Activated CD8-positive, alpha-beta memory T cell treated with anti-CD3 and anti-CD28 coated beads, Interleukin-2, amount 50 U/mL, for 24 hours (primary cell): ENCODE results near the gene ARID4B.
"Not testable (repeated sequence)": the region's sequence is repeated elsewhere in the genome, so short reads cannot be mapped to it uniquely, and the experiment has no call there.

Source experiments
- DNase-seq: peaks from one replicate; pipeline ENCODE4 v3.0.0-alpha.2; 2020; ENCODE audit errors: extremely low read depth

Gene ARID4B

DNA sequence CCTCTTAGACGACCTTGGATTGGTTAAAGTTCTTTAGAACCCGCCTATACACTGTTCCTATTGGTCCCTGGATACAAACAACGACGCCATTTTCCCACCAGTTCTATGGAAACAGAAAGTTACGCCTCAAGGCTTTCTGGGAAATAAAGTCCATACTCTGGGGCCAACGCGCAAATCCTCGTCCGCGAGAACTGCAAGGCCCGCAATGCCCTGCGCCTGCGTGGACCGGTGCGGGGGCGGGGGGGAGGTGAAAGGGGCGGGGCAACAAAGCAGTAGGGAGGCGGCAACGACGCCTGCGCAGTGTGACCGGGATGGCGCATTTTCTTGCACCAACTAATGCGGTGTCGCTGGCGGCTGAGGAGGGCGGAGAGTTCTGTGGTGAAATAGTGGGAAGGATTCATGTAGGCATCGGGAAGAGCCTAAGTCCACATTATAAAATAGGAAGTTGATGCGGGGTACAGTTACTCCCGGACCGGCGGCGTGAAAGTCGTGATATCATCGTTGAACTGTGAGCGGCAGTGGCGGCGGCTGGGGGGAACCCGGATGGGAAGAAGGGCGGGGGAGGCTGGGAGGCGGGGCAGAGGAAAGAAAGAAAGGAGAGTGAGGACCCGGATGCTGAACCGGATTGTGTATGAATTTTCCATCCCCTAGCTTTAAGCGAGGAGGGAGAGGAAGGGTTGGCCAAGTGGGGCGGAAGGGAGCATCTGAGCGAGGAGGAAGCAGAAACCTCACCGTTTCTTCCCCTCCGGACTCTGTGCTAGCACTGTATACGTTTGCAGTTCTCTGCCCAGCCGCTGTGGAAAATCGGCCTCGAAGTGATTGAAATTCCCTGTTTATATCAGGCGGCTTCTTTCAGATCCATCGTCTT is 526 bp upstream of the ARID4B start, which contains the start of gene GGPS1:
GGPS1 (plus strand) TSS at position 300 of the 868 bp plus-strand sequence. CDS start 6,695 bp downstream, outside the sequence.
- DNase-seq: peak; percentile 97

- DNase-seq: no peak
Measured at GRCh38 chr1:235326719-235327558, 1.0 kb downstream of the ARID4B start.

- no peak for DNase-seq
Measured at GRCh38 chr1:235325854-235326253, 2.1 kb downstream of the ARID4B start.

GRCh38 chr1:235325139-235325538 is 2.8 kb downstream of the ARID4B start:
- DNase-seq: no peak

DNA sequence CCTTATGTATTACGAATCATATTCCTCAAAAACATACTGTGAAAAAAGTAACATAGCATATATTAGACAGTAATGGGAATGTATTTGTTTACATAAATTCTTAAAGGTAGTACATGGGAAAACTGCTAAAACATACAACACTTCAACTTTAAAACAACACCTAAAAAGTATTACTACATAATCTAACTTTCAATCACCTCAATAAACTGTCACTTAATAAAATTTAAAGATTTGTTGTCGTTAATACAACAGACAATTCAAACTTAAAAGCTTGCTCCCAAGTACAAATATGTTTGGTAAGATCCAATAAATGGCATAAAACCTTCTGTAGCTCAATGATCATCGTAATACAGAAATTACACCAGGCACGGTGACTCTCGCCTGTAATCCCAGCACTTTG is 3.7 kb downstream of the ARID4B start:
- DNase-seq: no peak

DNA sequence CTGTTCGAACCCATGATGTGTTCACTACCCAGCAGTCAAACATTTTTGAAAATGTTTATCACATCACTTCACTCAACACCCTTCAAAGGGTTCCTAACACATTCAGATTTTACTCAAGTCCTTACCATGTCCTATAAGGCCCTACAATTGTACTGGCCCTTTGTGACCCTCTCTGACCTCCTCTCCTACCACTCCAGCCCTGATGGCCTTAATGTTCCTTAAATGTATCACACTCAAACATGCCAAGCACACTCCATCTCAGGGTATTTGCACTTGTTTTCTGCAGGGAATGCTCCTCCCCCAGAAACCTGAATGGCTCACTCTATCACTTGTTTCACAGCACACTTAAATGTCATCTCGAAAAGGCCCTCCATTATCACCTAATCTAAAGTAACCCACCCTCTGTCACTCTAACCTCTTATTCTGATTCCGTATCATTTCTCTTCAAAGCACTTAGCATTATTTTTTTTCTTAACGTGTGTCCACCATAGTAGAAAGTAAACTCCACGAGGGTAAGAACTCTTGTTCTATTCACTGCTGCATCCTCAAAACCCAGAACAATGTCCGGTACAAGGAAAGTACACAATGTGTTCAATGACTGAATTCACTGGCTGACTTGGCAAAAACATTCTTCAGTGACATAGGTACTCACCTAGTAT is 7.3 kb downstream of the ARID4B start:
- no peak for DNase-seq

DNA sequence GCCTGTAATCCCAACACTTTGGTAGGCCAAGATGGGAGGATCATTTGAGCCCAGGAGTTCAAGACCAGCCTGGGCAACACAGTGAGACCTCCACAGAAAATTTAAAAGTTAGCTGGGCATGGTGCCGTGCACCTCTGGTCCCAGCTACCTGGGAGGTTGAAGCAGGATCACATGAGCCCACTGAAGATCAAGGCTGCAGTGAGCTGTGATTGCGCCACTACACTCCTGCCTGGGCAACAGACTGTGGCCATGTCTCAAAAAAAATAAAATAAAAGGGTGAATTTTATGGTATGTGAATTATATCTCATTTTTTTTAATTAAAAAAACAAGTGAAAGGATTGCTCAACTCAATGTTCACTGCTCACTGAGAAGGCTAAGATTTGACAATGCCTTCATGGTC is 8.7 kb downstream of the ARID4B start:
- no peak for DNase-seq

GRCh38 chr1:235317168-235317567 is 10.8 kb downstream of the ARID4B start:
- no peak for DNase-seq

DNA sequence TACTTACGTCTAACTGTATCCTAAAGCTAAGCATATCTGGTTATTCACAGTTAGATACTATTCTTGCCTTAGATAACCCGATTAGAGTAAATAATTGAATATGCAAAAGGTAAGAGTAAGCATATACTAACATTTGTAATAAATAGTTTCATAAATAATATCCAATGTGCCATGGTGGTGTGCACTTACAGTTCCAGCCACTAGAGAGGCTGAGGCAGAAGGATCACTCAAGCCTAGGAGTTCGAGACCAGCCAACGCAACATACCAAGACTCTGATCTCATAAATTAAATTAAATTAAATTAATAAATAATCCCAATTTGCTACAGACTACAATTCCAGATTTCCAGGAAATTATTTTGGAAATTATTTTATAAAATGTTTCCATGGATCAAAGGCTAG is 12.2 kb downstream of the ARID4B start:
- no peak for DNase-seq

- no peak for DNase-seq
Measured at GRCh38 chr1:235315173-235315572, 12.8 kb downstream of the ARID4B start.

DNA sequence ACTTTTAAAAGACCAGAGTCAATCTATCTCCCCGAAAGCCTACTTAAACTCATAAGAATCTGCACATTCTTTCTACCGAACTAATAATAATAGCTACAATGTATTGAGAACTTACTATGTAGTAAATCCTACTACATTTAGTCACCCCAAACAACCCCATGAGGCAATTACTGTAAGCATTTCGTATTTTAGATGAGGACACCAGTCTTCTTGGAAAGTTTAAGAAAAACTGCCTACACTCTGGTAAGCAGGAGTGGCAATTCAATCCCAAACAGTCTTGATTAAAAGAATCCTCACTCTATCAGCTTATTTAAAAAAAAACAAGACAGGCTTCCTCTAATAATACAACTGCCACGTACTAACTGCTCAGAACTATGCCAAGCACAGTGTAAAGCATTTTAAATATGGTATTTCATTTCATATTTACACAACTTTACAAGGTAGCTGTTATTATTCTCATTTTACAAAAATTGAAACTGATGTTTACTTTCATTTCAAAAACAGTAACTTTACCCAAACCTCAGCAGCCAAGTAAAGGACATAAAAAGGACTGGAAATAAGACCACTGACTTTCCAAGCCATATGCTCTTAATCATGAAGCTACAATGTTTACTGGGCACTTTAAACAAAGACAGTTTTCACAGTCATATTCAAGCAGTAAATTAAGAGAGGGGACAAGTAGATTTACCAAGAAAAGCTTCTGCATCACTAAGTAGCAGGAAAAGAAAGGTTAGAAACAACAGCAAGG is 13.9 kb downstream of the ARID4B start:
- no peak for DNase-seq

- no peak for DNase-seq
Measured at GRCh38 chr1:235313262-235313661, 14.7 kb downstream of the ARID4B start.

DNA sequence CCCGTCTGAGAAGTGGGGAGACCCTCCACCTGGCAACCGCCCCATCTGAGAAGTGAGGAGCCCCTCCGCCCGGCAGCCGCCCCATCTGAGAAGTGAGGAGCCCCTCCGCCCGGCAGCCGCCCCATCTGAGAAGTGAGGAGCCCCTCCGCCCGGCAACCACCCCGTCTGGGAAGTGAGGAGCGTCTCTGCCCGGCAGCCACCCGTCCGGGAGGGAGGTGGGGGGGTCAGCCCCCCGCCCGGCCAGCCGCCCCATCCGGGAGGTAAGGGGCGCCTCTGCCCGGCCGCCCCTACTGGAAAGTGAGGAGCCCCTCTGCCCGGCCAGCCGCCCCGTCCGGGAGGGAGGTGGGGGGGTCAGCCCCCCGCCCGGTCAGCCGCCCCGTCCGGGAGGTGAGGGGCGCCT is 18.8 kb downstream of the ARID4B start:
- DNase-seq: not testable (repeated sequence)

DNA sequence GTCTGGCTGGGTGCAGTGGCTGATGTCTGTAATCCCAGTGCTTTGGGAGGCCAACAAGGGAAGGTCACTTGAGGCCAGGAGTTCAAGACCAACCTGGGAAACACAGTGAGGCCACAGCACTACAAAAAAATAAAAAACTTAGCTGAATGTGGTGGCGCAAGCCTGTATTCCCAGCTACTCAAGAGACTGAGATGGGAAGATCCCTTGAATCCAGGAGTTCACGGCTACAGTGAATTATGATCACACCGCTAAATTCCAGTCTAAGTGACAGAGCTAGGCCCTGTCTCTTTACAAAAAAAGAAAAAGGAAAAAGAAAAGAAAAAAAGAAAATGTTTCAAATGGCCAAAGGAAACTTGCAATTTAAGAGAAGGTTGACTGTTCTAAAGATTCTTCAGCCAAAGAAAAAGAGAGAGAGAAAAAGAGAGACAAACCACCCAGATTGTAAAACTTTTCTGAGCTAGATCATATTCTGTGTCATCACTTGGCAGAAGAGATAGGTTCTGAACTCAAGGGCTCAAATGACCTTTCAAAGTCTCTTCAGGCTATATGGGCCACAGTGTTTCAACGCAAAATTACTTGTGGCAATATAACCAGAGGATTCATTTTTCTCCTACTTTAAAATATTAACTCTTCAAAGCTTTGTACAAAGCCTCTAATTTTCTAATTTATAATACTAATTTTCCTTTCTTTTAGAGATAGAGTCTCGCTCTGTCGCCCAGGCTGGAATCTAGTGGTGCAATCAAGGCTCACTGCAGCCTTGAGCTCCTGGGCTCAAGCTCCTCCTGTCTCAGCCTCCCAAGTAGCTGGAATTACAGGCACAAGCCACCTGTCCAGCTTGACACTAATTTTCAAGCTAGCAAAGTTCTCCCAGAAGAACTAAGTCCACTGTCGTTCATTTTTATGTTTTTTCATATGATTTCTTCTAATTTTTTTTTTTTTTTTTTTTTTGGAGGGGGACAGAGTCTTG is 20.5 kb downstream of the ARID4B start:
- no peak for DNase-seq

DNA sequence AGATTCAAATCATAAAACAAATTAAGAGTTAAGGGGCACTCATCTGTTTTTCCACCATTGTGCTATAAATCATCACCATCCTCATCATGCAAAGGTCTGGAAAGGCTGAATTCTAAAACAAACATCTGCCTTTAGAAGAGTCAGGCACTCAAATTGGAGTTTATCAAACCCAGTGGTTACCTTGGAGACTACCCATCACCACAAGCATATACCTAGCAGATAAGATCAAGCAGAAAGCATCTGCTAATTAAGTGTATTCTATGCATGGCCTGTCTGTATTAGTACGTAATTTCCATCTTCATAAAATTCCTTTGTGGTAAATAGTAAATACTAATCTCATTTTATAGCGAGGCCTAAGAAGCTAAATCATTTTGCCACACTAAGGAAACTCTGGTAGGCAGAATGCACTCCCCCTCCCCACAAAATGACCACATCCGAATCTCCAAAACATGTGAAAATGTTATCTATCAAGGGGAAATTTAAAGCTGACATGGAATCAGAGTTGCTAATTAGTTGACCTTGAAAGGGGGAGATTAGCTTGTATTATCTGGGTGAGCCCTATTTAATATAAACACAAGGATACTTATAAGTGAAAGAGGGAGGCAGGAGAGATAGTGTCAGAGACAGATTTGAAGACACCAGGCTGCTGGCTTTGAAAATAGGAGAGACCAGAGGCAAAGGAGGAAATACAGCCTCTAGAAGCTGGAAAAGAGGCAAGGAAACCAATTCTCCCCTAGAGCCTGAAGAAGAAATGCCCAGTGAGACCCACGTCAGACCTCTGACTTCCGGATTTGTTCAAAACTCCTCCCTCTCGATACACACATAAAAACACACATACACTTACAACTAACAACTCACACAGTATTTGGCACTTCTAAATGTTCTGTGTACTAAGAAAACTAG is 23.2 kb downstream of the ARID4B start:
- no peak for DNase-seq

GRCh38 chr1:235302143-235302542 is 25.8 kb downstream of the ARID4B start:
- no peak for DNase-seq

DNA sequence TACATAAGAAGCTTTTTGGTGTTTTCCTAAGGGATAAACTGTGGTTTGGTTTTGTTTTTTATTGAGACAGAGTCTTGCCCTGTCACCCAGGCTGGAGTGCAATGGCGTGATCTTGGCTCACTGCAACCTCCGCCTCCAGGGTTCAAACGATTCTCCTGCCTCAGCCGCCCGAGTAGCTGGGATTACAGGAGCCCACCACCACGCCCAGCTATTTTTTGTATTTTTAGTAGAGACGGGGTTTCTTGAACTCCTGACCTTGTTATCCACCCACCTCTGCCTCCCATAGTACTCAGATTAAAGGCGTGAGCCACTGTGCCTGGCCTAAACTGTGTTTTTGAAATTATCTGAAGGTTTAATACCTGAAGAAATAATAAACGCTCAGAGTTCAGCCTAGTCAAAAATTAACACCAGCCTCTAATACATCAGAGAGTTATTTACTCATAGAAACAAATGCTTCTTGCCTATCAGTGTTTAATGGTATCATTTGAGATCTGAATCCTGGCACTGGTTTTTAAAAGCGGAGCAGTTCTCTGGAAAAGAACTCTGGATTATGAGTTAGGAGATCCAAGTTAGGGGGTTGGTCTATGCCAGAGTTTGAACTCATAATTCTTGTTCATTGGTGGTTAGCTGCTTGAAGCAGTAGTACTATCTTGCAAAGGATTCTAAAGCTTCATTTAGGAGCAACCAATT is 28.7 kb downstream of the ARID4B start:
- DNase-seq: no peak

DNA sequence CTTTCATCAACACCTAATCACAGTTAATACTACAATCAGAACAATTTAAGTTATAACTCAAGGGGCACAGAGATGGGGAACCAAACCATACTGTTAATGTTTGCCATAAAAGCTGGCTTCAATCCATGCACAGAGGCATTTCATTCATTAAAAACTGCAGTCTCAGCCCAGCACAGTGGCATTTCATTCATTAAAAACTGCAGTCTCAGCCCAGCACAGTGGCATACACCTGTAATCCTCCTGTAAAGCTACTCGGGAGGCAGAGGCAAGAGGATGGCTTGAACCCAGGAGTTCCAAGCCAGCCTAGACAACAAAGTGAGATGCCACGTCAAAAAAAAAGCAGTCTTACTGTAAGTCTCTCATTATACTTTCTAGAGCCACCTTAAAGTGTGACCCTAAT is 29.2 kb downstream of the ARID4B start:
- DNase-seq: no peak

GRCh38 chr1:235297579-235297978 is 30.4 kb downstream of the ARID4B start:
- no peak for DNase-seq
